NCI-H2107 treated with DMSO at 0.1 percent for 48 hours (cell line): ENCODE results near the gene LRRC42.
"Not testable (repeated sequence)": the region's sequence is repeated elsewhere in the genome, so short reads cannot be mapped to it uniquely, and the experiment has no call there.

ENCODE experiments used
- DNase-seq: peaks from one replicate; lab custom pipeline; 2025; ENCODE audit not compliant: unreplicated experiment; lab: John Stamatoyannopoulos, UW

LRRC42 gene

DNA sequence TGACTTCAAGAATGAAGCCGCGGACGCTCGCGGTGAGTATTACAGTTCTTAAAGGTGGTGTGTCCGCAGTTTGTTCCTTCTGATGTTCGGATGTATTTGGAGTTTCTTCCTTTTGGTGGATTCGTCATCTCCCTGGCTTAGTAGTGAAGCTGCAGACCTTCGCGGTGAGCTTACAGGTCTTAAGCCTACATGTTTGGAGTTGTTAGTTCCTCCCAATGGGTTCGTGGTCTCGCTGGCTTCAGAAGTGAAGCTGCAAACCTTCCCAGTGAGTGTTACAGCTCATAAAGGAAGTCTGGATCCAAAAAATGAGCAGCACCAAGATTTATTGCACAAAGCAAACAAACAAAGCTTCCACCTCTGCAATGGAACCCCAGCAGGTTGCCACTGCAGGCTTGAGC lies 57.1 kb downstream of the LRRC42 start:
- DNase-seq, result no peak

DNA sequence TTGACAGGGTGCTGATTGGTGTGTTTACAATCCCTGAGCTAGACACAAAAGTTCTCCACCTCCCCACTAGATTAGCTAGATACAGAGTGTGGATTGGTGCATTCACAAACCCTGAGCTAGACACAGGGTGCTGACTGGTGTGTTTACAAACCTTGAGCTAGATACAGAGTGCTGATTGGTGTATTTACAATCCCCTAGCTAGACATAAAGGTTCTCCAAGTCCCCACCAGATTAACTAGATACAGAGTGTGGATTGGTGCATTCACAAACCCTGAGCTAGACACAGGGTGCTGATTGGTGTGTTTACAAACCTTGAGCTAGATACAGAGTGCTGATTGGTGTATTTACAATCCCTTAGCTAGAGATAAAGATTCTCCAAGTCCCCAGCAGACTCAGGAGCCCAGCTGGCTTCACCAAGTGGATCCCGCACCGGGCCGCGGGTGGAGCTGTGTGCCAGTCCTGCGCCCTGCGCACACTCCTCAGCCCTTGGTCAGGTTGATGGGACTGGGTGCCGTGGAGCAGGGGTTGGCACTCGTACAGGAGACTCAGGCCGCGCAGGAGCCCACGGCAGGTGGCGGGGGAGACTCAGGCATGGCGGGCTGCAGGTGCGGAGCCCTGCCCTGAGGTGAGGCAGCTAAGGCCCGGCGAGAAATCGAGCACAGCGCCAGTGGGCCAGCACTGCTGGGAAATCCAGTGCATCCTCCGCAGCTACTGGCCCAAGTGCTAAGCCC lies 57.8 kb downstream of the LRRC42 start:
- not testable (repeated sequence) for DNase-seq

DNA sequence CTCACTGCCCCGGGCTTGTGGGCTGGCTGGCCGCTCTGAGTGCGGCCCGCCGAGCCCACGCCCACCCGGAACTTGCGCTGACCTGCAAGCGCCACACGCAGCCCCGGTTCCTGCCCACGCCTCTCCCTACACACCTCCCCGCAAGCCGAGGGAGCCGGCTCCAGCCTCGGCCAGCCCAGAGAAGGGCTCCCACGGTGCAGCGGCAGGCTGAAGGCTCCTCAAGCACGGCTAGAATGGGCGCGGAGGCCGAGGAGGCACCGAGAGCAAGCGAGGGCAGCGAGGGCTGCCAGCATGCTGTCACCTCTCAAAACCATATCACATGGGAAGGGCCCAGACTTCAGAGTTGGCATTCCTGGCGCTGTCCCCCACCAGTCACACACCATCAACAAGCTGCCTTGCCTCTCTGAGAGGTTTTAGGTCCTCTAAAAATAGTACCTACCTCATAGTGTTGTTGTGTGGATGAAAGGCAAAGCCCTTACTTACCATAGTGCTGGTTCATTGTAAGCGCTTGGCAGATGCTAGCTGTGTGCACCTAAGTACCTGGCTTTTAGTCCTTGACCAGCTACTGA lies 58.4 kb downstream of the LRRC42 start:
- DNase-seq, result no peak

DNA sequence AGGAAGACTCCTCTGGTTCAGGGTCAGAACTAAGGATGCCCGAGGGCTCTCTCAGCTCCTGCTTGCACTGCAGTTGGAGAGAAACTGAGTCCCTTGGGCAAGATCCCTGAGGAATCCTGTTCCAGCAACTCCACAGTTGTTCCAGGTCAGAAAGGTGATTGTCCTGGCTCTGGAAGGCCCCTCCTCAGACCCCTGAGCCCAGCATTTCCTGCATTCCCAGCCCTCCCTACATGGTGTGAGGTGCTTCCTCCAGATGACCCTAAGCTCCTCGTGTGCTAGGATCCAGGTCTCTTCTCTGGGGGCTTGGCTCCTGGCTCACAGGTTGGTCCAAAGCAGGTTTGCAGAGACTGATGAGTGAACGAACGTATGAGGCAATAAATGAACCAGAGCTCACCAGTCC lies 60.4 kb downstream of the LRRC42 start:
- DNase-seq, result no peak

DNA sequence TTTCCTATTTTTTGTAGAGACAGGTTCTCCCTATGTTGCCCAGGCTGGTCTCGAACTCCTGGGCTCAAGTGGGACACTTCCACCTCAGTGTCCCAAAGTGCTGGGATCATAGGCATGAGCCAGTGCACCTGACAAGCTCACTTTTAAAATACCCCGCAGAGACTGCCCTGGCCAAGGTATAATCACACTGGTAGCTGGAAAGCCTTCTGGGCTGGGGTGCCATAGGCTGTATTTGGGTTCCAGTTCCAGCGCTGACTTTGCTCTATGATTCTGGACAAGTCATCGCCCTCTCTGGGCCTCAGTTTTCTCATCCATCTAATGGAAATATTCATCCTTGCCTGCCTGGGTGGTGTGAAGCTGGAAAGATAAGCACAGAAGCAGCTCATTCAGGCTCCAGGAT lies 61.5 kb downstream of the LRRC42 start:
- DNase-seq, result no peak

DNA sequence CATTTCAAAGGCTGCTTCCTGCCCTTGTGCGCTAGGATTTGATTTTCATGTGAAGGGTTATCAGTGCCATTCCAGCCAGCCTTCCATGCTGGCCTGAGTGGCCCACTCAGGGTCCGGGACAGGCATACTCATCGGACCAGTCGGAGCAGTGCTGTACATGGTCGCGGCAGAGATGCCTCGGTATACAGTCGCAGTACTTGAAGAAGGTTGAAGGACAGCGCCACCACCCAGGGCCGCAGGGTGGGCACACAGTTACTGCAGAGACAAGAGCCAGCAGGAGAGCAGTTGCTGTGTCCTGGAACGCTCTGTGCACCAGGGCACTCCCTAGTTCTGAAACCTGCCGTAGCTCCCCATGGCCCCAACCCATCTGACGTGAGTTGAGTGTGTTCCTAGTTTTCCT lies 62.7 kb downstream of the LRRC42 start:
- no peak for DNase-seq

DNA sequence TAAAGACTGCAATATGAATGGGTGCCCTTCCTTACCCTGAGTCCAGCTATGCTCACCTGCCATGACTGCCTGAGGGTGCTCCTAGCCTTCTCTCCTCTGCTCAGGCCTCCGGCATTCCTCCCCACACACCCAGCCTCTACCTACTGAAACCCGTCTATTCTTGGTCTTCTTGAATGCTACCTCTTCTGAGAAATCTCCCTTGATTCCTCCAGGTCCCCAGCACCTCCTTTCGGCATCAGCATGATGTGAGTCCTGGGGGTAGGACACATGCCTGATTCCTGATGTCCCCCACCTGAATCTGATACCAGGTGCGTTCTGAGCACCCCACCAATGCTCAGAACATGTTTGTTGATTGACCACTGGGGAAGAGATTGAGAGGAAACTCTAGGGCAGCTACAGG lies 63.3 kb downstream of the LRRC42 start:
- no peak for DNase-seq

DNA sequence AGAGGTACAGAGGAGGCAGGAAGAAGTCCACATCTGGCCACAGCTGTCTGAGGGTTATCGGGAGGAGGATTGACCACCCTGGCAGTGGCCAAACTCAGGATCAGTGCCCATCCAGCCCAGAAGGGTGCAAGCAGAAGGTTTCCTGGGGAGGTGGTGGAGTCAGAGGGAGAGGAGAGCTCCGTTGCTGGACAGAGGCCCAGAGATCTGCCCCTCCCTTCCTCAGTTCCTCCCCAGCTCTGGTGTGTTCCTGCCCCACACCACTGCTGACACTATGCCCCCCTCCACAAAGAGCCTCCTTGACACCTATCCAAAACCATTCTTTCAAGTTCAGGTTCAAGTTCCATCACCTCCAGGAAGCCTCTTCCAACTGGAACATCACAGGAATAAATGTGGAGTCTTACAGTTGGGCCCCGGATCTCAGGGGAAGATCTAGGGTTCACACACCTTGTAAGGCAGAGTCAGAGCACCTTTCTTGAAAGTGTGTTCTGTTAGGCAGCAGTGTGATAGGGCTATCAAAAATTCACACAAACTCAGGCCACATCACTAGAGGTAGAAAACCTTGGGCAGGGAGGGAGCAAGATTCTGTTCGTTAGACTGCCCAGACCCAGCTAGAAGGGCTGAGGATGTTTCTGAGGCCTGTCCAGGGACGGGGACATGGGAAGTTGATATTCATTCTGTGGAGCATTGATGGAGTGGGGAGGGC lies 64.4 kb downstream of the LRRC42 start:
- no peak for DNase-seq

DNA sequence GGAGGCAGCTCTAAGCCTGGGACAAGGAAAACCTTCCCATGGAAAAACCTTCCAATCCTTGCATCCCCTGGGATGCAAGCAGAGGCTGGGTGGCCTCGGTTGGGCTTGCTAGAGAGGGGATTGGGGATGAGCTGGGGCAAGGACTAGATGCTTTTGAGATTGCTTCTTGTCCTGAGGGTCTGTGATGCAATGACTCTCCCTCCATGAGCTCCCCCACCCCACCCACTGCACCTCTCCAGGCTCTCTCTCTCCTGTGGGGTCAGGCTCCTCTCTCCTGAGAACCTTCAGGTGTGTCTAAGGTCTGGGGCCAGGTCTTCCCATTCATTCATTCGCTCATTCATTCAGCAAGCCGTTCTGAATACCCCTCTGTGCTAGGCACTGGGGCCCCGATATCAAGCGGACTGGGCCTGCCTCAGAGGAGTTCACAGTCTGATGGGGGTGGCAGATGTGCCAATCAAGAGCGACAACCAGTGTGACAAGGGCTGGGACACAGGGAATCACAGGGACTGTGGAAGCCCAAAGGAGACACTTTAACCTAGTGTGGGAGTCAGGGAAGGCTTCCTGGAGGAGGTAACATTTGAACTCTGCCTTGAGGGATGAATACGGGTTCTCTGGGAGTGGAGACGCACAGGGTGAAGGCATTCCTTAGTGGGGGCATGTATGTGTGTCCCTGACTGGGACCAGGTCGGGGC lies 65.3 kb downstream of the LRRC42 start:
- no peak for DNase-seq

DNA sequence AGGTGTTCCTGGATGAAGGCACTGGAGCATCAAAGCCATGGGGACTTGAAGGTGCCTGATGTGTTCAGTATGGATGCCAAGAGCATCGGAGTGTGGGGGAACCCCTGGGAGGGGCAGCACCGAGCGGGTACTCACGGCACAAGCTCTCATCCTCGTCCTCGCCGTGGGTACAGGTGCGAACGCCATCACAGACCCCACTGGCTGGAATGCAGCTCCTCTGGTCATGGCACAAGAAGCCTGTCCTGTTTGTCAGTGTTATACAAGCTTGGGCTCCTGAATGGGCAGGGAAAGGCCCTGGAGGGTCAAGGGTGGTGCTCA lies 65.8 kb downstream of the LRRC42 start:
- no peak for DNase-seq

DNA sequence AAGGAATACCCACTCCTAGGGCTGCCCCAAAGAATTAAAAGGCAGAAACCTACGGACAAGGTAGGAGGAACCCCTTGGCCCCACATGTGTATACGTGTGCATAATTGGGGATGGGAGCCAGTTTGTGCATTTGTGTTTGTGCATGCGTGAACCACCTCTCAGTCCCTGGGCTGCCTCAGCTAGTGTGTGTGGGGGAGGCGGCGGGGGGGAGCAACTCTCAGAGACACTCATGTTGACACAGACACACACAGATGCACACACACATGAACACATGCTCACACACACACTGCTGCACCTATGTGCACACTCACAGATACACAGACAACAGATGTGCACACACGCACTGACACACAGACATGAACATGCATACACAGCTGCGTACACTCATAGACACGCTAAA lies 66.7 kb downstream of the LRRC42 start:
- DNase-seq, result no peak

DNA sequence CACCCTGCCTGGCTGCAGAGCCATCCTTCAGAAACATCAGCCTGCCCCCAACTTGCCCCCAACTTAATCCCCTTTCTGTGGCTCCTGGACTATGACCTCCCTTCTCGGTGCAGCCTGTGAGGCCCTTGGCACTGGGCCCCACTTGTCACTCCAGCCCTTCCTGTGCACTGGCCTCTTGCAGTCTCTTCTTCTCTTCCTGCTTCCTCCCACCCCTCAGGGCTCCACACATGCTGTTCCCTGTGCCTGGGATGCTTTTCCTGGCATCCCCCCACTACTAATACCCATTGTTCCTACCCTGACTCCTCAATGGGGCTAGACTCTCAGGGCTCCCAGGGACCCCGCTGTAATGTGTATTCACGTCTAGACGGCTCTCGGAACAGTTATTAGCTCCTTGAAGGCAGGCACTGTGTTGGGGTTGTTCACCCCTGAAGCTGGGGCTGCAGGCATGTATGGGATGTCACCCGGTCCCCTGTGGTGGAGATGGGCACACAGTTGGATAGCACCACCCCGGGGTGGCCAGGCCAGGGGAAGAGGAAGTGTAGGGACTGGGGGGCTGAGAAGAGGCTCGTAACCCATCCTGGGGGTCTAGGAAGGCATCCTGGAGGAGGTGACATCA lies 67.4 kb downstream of the LRRC42 start:
- DNase-seq, result no peak

DNA sequence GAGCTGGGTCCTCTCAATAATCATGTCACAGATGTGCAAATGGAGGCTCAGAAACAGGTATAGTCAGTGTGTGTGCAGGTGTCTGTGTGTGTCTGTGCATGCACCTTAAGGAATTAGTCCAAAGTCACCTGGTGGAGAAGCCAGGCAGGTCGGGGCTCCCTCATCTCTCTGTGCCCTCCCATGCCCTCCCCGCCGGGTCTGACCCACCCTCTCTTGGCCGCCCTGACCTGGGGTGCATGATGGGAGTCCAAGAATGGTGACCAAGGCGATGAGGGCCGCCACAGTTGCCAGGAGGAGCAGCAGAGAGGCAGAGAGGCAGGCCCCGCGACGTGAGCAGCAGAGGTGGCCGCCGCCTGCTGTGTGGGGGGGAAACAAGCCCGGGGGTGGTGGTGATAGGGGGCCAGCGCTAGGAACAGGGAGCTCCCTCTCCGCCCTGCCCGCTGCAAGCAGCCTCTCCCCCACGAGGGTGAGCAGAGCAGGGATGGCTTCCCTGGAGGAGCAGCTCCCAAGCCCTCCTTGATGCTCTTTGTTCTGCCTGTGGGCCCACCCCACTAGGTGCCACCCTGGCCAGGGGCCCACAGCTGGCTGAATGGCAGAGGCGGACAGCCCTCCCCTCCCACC lies 68.0 kb downstream of the LRRC42 start:
- DNase-seq, result no peak

DNA sequence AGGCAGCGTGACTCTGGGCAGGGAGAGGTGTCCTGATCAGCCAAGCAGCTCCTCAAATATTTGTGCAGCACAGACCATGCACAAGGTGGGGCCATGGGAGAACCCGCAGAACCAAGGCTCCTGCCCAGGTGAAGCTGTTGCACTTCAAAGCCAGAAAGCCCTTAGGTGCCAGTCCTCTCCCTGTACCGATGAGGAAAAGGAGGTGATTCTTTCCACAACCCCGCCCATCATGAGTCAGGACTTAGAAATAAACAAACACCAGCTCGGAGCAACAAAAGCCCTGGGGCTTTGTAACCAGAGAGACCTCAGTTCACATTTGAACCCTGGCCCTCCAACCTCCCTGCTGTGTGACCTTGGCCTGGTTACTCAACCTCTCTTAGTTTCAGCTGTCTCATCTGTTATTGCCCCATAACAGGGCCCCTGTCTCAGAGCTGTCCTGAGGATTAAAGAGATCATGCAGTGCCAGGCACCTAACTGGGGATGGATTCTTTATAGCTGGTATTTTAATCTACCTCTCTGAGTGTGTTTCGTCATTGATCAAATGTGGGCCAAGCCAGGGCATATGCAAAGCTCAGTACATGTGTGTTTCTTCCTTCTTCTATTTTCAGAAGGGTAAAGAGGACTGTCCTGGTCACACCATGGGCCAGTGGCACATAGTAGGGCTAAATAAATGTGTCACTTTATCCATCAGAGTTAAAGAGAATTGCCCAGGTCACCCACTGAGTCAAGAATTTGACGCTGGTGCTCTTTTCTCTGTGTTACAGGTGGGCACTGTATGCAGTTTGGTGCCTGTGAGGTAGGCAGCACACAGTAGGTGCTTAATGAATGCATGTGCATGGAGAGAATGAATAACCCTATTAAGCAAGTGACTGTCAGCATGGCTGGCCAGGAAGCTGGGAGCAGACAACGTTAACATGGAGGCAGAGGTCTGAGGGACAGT lies 70.5 kb downstream of the LRRC42 start:
- DNase-seq, result no peak
